ENCODE measurements around the gene ARRB1. TPM values are rescaled to one million over a fixed set of nuclear protein-coding genes. Genes with fewer than 3 reads are reported as not detected.

ARRB1 gene
- total RNA-seq, 6 experiments from 2014 or later: 10.8 to 14.4 (median 11.2) TPM

DNA sequence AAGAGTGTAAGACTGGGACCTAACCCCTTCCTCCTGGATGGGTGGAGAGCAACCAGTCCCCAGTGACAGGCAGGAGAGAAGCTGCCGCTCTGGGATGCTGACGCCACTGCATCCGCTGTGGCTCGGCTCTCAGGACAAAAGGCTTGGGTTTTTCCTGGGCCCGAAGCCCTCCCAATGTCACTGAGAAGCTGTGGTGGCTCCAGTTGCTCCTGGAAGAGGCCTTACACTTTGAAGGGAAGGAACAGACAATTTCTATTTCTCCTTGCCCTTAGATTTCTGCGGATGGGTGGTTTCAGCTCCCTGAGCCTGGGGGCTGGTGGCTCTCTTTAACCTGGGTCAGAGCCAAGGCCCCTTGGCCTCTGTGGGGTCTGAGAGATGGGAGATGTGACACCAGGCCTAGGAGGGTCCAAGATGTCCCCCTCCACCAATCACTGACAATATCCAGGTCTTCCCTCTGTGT is 89.5 kb downstream of the ARRB1 start:
- peaks cover 22% of the 10 kb centered on the region for H3K27me3 Mint-ChIP-seq (ENCODE audit: insufficient read depth)
- H3K36me3 Mint-ChIP-seq (ENCODE audit: low read depth): no peaks in the 10 kb centered on the region
- TF ChIP-seq, protein P1, sequence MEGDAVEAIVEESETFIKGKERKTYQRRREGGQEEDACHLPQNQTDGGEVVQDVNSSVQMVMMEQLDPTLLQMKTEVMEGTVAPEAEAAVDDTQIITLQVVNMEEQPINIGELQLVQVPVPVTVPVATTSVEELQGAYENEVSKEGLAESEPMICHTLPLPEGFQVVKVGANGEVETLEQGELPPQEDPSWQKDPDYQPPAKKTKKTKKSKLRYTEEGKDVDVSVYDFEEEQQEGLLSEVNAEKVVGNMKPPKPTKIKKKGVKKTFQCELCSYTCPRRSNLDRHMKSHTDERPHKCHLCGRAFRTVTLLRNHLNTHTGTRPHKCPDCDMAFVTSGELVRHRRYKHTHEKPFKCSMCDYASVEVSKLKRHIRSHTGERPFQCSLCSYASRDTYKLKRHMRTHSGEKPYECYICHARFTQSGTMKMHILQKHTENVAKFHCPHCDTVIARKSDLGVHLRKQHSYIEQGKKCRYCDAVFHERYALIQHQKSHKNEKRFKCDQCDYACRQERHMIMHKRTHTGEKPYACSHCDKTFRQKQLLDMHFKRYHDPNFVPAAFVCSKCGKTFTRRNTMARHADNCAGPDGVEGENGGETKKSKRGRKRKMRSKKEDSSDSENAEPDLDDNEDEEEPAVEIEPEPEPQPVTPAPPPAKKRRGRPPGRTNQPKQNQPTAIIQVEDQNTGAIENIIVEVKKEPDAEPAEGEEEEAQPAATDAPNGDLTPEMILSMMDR (IDR thresholded peaks at IDR 0.05): no peak
- H3K27ac Mint-ChIP-seq: no peak overlapping the region
- H3K4me1 Mint-ChIP-seq (ENCODE audit: low read depth): peaks cover 9% of the 10 kb centered on the region
- no peaks in the 10 kb centered on the region for H3K9me3 Mint-ChIP-seq
- DNase-seq: no peak
- H3K4me3 Mint-ChIP-seq: no peak overlapping the region

DNA sequence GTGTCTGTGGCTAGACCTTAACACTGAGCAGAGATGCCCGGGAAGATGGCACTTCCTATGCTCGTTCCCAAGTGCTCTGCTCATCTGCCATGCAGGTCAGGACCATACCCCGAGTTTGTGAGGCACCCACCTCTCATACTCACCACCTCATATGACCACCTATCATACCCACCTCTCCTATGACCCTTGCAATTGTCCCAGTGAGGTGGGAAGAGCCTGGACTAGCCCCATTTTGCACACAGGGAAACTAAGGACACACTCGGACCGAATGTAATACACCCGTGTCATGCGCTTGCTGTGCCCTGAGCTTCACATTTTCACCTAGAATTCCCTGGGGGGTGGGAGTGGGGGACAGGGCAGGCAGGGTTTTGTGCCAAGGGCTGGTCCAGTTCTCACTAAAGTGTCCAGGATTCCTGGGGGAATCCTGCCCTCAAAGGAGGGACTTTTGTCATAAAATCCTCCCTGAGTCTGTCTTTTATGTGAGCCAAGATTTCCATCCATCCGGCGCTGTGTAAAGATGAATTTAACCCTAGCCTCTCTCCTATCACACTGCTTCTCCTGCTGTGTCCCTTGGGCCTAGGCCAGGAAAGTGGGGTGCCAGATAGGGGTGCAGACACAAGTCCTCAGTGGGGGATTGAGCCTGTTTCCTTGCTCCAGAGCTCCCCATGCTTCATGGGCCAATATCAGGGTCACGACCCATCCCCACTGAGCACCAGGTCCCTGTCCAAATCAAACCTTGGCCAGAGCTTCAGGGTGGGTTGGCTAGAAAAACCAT is 90.9 kb downstream of the ARRB1 start:
- no peak for DNase-seq
- Mint-ChIP-seq H3K4me1 (ENCODE audit: low read depth) (no peaks in the 10 kb centered on the region; the same call in 1 of the 2 replicates), H3K4me3 (no peak overlapping the region), H3K27me3 (ENCODE audit: insufficient read depth) (peaks cover 22% of the 10 kb centered on the region), H3K9me3 (no peaks in the 10 kb centered on the region), H3K36me3 (ENCODE audit: low read depth) (no peaks in the 10 kb centered on the region), H3K27ac (no peak overlapping the region)
- TF ChIP-seq, protein P1 (IDR thresholded peaks at IDR 0.05): no peak

DNA sequence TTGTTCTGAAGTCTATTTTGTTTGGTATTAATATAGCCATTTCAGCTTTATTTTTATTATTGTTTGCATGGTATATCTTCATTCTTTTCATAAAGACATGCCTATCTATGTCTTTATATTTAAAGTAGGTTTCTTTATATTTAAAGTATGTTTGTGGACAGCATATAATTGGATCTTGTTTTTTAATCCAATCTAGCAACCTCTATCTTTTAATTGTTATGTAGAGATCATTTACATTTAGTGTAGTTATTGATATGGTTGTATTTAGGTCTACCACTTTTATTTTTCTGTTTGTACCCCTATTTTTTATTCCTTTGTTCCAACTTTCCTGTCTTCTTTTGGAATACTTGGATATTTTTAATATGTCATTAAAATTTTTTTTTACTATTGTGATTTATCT is 97.1 kb downstream of the ARRB1 start:
- H3K9me3 Mint-ChIP-seq: peaks cover 20% of the 10 kb centered on the region
- no peak overlapping the region for H3K27ac Mint-ChIP-seq
- H3K36me3 Mint-ChIP-seq (ENCODE audit: low read depth): peaks cover 10% of the 10 kb centered on the region; the same call in 1 of the 2 replicates
- DNase-seq: no peak
- H3K27me3 Mint-ChIP-seq (ENCODE audit: insufficient read depth): peaks cover 9% of the 10 kb centered on the region
- TF ChIP-seq, protein P1 (IDR thresholded peaks at IDR 0.05): no peak
- H3K4me3 Mint-ChIP-seq: no peak overlapping the region
- H3K4me1 Mint-ChIP-seq (ENCODE audit: low read depth): no peaks in the 10 kb centered on the region

DNA sequence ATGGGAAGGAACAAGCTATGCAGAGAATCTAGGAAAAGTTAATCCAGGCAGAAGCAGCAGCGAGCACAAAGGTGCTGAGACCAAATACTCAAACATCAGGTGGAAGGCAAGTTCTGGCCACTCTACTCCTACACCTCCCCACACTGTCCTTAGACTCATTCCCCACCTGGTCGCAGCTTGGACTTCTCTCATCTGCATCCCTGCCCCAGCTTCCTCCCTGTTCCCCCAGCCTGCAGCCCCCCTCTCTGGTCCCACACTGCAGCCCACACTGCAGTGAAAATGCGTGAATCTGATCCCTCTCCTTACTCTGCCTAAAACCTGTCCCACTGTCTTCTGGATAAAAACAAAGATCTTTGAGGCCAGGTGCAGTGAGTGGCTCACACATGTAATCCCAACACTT is 101.8 kb downstream of the ARRB1 start:
- peaks cover 25% of the 10 kb centered on the region for H3K27me3 Mint-ChIP-seq (ENCODE audit: insufficient read depth)
- H3K36me3 Mint-ChIP-seq (ENCODE audit: low read depth): peaks cover 10% of the 10 kb centered on the region; the same call in 1 of the 2 replicates
- no peak overlapping the region for H3K4me3 Mint-ChIP-seq
- TF ChIP-seq, protein P1 (IDR thresholded peaks at IDR 0.05): no peak
- H3K9me3 Mint-ChIP-seq: peaks cover 20% of the 10 kb centered on the region
- H3K27ac Mint-ChIP-seq: no peak overlapping the region
- no peak for DNase-seq
- H3K4me1 Mint-ChIP-seq (ENCODE audit: low read depth): no peaks in the 10 kb centered on the region

DNA sequence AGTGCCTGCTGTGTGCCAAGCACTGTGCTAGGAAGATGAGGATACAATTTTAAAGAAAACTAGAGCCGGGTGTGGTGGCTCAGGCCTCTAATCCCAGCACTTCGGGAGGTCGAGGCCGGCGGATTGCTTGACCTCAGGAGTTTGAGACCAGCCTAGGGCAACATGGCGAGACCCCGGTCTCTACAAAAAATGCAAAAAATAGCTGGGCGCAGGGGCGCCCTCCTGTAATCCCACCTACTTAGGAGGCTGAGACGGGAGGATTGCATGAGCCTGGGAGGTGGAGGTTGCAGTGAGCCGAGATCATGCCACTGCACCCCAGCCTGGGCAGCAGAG is 102.6 kb downstream of the ARRB1 start:
- Mint-ChIP-seq H3K9me3 (peaks cover 17% of the 10 kb centered on the region), H3K27ac (no peak overlapping the region), H3K4me1 (ENCODE audit: low read depth) (no peaks in the 10 kb centered on the region), H3K4me3 (no peak overlapping the region), H3K27me3 (ENCODE audit: insufficient read depth) (peaks cover 32% of the 10 kb centered on the region), H3K36me3 (ENCODE audit: low read depth) (peaks cover 10% of the 10 kb centered on the region; the same call in 1 of the 2 replicates)
- no peak for DNase-seq
- TF ChIP-seq, protein P1 (IDR thresholded peaks at IDR 0.05): peak; percentile 65

Data from HFFc6 (cell line).